A673 (cell line): ENCODE data around the gene RGS14.

ENCODE experiments used
- EZH2 ChIP-seq: fragments of 200-600 bp; sonication (generic); IDR thresholded peaks from 2 replicates; pipeline ENCODE4 v1.6.1; 2017; ENCODE audit warnings: borderline replicate concordance, low read depth, mild to moderate bottlenecking, mixed read lengths, antibody characterized with exemption, low read length; ENCODE audit not compliant: poor library complexity, severe bottlenecking
- TF ChIP-seq, protein P1 (sequence below): fragments of 300-800, 200-600 bp; sonication (generic); conservative IDR thresholded peaks from 2 replicates; pipeline ENCODE4 v1.5.1; 2017; ENCODE audit warnings: low read depth, mild to moderate bottlenecking, antibody characterized with exemption, low read length, moderate library complexity, mixed read lengths

DNA sequence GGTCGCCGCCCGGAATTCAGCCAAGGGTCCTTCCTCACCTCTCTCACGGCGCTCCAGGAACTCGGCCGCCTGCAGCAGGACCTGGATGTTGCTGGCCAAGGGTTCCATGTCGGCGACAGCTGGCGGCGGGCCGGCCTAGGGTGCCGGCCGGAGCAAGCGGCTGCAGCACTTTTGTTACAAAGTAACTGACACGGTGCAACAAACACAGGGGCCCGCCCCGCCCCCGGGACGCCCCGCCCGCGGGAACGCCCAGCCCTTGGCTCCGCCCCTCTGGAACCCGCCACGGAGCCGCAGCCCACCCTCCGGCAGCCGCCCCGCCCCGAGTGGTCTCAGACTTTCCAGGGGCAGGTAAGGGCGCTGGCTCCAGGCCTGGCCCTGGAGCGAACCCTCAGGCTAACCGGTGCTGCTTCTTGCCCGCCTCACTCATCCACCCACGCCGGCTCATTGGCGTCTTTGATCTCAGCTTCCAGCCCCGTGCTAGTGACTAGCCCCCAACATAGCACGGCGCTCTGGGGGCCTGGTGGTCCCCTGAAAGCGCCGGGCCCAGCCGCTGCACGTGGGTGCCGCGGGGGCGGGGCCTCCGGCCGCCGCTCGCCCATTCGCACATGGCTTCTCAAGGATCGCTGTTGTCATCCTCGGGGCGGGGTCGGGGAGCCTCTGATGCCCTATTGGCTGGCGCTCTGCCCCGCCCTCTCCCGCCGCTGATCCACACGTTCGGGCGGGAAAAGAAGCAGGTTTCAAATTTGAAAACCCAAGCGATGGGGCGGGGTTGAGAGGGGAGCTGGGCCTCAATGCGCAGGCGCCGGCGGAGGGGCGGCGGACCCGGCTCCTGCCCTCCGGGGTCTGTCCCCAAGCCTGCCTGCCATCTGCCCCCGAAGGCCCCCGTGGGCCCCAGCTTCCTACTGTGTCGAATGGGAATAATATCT, 45.7 kb upstream of the RGS14 start, which contains the start of gene MXD3:
- TF ChIP-seq, protein P1, sequence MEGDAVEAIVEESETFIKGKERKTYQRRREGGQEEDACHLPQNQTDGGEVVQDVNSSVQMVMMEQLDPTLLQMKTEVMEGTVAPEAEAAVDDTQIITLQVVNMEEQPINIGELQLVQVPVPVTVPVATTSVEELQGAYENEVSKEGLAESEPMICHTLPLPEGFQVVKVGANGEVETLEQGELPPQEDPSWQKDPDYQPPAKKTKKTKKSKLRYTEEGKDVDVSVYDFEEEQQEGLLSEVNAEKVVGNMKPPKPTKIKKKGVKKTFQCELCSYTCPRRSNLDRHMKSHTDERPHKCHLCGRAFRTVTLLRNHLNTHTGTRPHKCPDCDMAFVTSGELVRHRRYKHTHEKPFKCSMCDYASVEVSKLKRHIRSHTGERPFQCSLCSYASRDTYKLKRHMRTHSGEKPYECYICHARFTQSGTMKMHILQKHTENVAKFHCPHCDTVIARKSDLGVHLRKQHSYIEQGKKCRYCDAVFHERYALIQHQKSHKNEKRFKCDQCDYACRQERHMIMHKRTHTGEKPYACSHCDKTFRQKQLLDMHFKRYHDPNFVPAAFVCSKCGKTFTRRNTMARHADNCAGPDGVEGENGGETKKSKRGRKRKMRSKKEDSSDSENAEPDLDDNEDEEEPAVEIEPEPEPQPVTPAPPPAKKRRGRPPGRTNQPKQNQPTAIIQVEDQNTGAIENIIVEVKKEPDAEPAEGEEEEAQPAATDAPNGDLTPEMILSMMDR, result no peak
- no peak for TF ChIP-seq EZH2
